Subcutaneous adipose tissue (tissue), 4 donors: ENCODE results near the gene DNAJC18. TPM values are rescaled to one million over a fixed set of nuclear protein-coding genes. Genes with fewer than 3 reads are reported as not detected.

Experiments used
- CTCF ChIP-seq: fragments of 450-650 bp; IDR thresholded peaks from one replicate; pipeline ENCODE4 v1.5.1; 2016; ENCODE audit warnings: low read depth, mild to moderate bottlenecking, control low read depth, antibody characterized with exemption, moderate library complexity
- total RNA-seq, 4 donors: library from RNA; depleted of rRNA; stranded (reverse); fragments of >200 nt; gene quantifications; one replicate each; pipeline ENCODE4 v1.1.0, GENCODE V29; 2016

Gene DNAJC18
- total RNA-seq, 4 donors from 2014 or later = 3.8 to 9.0 (median 4.4) TPM

- TF ChIP-seq CTCF = no peak
These were observed 36.7 kb downstream of the DNAJC18 start for GRCh38 chr5:139402561-139403158.

GRCh38 chr5:139401546-139401945, 37.8 kb downstream of the DNAJC18 start:
- TF ChIP-seq CTCF = no peak

GRCh38 chr5:139399501-139400121, 39.7 kb downstream of the DNAJC18 start:
- no peak for TF ChIP-seq CTCF

- TF ChIP-seq CTCF = no peak
These were observed 41.4 kb downstream of the DNAJC18 start for GRCh38 chr5:139397921-139398320.

DNA sequence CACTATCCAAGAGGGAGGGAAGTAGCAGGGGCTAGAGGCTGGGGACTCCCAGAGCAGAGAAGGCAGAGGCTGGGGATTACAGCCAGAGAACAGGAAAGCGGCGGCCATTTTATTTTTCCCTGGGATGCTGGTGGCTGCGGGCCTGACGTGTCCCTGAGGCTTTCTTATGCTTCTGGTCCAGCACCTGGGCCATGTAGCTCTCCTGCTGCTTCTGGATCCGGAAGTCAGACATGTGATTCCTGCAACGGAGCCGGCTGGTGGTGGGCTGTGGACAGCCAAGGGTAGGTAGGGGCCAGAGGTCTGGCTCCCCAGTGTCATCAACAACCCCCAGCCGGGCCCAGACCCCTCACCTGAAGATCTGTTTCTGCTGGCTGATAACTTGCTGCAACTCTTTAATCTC, 42.6 kb downstream of the DNAJC18 start:
- no peak for TF ChIP-seq CTCF

DNA sequence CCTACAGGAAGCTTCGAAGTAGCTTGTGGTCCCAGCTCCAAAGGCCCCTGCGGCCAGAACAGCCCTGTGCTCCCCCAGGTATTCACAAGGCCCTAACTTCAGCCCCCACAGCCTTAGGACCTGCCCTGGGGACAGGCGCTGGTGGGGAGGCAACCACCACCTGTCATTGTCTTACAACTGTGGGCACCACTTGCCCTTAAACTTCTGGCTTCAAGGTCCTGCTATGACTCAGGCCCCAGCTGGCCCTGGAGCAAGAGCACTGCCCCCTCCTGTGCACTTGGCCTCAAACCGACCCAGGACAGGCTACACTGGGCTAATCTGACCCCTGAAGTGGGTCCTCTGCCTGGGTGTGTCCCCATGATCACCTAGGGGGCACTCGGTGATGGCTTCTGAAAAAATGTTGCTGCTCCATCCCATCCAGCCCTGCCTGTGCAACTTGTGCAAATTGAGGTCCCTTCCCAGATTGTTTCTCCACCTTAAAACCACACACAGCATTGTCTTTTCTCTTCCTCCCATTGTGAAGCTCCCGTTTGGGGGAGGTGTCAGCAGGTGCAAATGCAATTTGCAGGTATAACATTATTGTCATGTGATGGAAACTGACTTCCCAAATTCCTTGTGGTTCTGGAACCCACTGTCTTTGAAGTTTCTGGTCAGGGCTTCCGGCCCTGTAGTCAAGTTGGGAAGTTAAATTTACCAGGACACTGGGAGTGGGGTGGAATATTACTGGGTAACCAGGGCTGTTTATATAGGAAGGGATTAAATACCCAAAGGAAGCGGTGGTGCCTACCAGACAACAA, 43.3 kb downstream of the DNAJC18 start:
- no peak for TF ChIP-seq CTCF
